NCI-H524 (cell line): ENCODE results near the gene ZNF333.
"Not testable (repeated sequence)": the region's sequence is repeated elsewhere in the genome, so short reads cannot be mapped to it uniquely, and the experiment has no call there.

Experiments
- DNase-seq, 2 experiments: peaks; one replicate each; lab custom pipeline; 2025; lab: John Stamatoyannopoulos, UW

Gene ZNF333

GRCh38 chr19:14699641-14700040 lies 9.8 kb downstream of the ZNF333 start:
- no peak for DNase-seq

- DNase-seq, result no peak
Observed at GRCh38 chr19:14700711-14701375, 11.0 kb downstream of the ZNF333 start.

- DNase-seq, result no peak
Observed at GRCh38 chr19:14703833-14704232, 14.0 kb downstream of the ZNF333 start.

GRCh38 chr19:14704450-14704849 lies 14.6 kb downstream of the ZNF333 start:
- no peak for DNase-seq

GRCh38 chr19:14715841-14716240 lies 26.0 kb downstream of the ZNF333 start:
- no peak for DNase-seq

- DNase-seq, result no peak
Observed at GRCh38 chr19:14718522-14719116, 28.8 kb downstream of the ZNF333 start.

GRCh38 chr19:14719162-14719561 lies 29.3 kb downstream of the ZNF333 start:
- no peak for DNase-seq

- no peak for DNase-seq
Observed at GRCh38 chr19:14722127-14722526, 32.3 kb downstream of the ZNF333 start.

GRCh38 chr19:14728595-14728994 lies 38.7 kb downstream of the ZNF333 start:
- DNase-seq, result no peak

GRCh38 chr19:14731200-14731599 lies 41.4 kb downstream of the ZNF333 start:
- no peak for DNase-seq

- DNase-seq, result no peak
Observed at GRCh38 chr19:14732510-14732909, 42.7 kb downstream of the ZNF333 start.

GRCh38 chr19:14733574-14733973 lies 43.7 kb downstream of the ZNF333 start:
- no peak for DNase-seq

- no peak for DNase-seq
Observed at GRCh38 chr19:14735915-14736314, 46.1 kb downstream of the ZNF333 start.

- no peak for DNase-seq
Observed at GRCh38 chr19:14746886-14747285, 57.0 kb downstream of the ZNF333 start.

GRCh38 chr19:14748601-14749000 lies 58.8 kb downstream of the ZNF333 start:
- DNase-seq, result no peak

- no peak for DNase-seq
Observed at GRCh38 chr19:14758816-14759215, 69.0 kb downstream of the ZNF333 start.

GRCh38 chr19:14761607-14762006 lies 71.8 kb downstream of the ZNF333 start:
- DNase-seq, result no peak

GRCh38 chr19:14762111-14762510 lies 72.3 kb downstream of the ZNF333 start:
- DNase-seq, result no peak

- DNase-seq, result no peak
Observed at GRCh38 chr19:14763497-14764145, 73.8 kb downstream of the ZNF333 start.

- no peak for DNase-seq
Observed at GRCh38 chr19:14764401-14764800, 74.6 kb downstream of the ZNF333 start.

- DNase-seq, result not testable (repeated sequence)
Observed at GRCh38 chr19:14765403-14765802, 75.6 kb downstream of the ZNF333 start.

GRCh38 chr19:14765841-14766240 lies 76.0 kb downstream of the ZNF333 start:
- DNase-seq, result not testable (repeated sequence)

- DNase-seq, result no peak
Observed at GRCh38 chr19:14767466-14767971, 77.7 kb downstream of the ZNF333 start.
